GM12878 (cell line): ENCODE results near the gene GIGYF1. TPM values are rescaled to one million over a fixed set of nuclear protein-coding genes. Genes with fewer than 3 reads are reported as not detected.

Experiments used
- ATAC-seq: fragments of 200-7000 bp; cut with Tn5 transposase; 3 replicates; pipeline ENCODE4 v1.9.1; 2020; ENCODE audit warnings: mild to moderate bottlenecking, moderate library complexity
- BruUV-seq: library from RNA; stranded (reverse); fragments of 400-500 nt; replicated peaks from 2 replicates; lab custom pipeline; 2021; lab: Mats Ljungman, UMichigan
- CTCF ChIA-PET: fragments of 300-600 bp; sonication (Branson Sonifier 250); formaldehyde crosslinking; extraction: SDS; loops from one replicate; lab custom pipeline; 2021; ENCODE audit warnings: inconsistent platforms; lab: Yijun Ruan, JAX
- POLR2A ChIA-PET: fragments of 350-600 bp; formaldehyde crosslinking; extraction: SDS; loops from one replicate; lab custom pipeline; 2021; ENCODE audit warnings: inconsistent platforms; lab: Charles Lee
- RAD21 ChIA-PET: fragments of 300-600 bp; sonication (Branson Sonifier 250); formaldehyde crosslinking; loops from one replicate; lab custom pipeline; 2023; ENCODE audit warnings: antibody characterized with exemption; ENCODE audit not compliant: unreplicated experiment; lab: Charles Lee
- SMC1A ChIA-PET: fragments of 300-600 bp; sonication (Branson Sonifier 250); formaldehyde crosslinking; loops from one replicate; lab custom pipeline; 2023; ENCODE audit not compliant: unreplicated experiment, uncharacterized antibody; lab: Charles Lee
- DNase-seq: peaks from one replicate; pipeline ENCODE4 v3.0.0-alpha.2; 2011; ENCODE audit warnings: low read depth, low spot score
- FAIRE-seq: peaks from 3 replicates; lab custom pipeline; 2011; peaks lifted over from hg19 to GRCh38; lab: Jason Lieb, UNC
- H2AFZ ChIP-seq: 2 replicates; pipeline ENCODE4 v1.6.0; 2011; ENCODE audit warnings: low read depth, low read length, control low read depth; ENCODE audit not compliant: control insufficient read depth
- H3K27ac ChIP-seq: 2 replicates; pipeline ENCODE4 v1.5.1; 2011; ENCODE audit warnings: control low read depth; ENCODE audit not compliant: control insufficient read depth, insufficient read depth
- H3K27me3 ChIP-seq, 2 experiments: replicated peaks in 1 of 2; 2 replicates each; pipeline versions ENCODE4 v1.6.0 to v1.6.1; 2011; ENCODE audit warnings: low read length in 1 of 2; ENCODE audit not compliant: control insufficient read depth in 2 of 2, insufficient read depth in 2 of 2
- H3K36me3 ChIP-seq, 2 experiments: 2 replicates each; pipeline ENCODE4 v1.5.1; 2011; ENCODE audit warnings: low read length in 1 of 2; ENCODE audit not compliant: control insufficient read depth in 2 of 2, insufficient read depth in 2 of 2
- H3K4me1 ChIP-seq: 2 replicates; pipeline ENCODE4 v1.6.1; 2011; ENCODE audit warnings: mild to moderate bottlenecking, low read length, moderate library complexity, mixed read lengths; ENCODE audit not compliant: control insufficient read depth, insufficient read depth
- H3K4me2 ChIP-seq: 2 replicates; pipeline ENCODE4 v1.6.0; 2011; ENCODE audit warnings: control low read depth; ENCODE audit not compliant: control insufficient read depth, insufficient read depth
- H3K4me3 ChIP-seq: fragments of 200-600 bp; sonication (generic); 2 replicates; pipeline ENCODE4 v1.5.1; 2016
- H3K79me2 ChIP-seq: 2 replicates; pipeline ENCODE4 v1.6.0; 2011; ENCODE audit warnings: low read length; ENCODE audit not compliant: control insufficient read depth, insufficient read depth
- H3K9ac ChIP-seq: 2 replicates; pipeline ENCODE4 v1.8.0; 2011; ENCODE audit warnings: low read length, control low read depth, mixed read lengths; ENCODE audit not compliant: control insufficient read depth, insufficient read depth
- H3K9me3 ChIP-seq: replicated peaks from 3 replicates; pipeline ENCODE4 v1.5.1; 2011; ENCODE audit warnings: mild to moderate bottlenecking, low read length; ENCODE audit not compliant: control insufficient read depth, insufficient read depth
- H4K20me1 ChIP-seq: 2 replicates; pipeline ENCODE4 v1.6.0; 2011; ENCODE audit not compliant: control insufficient read depth, insufficient read depth
- CREM ChIP-seq: IDR thresholded peaks from 2 replicates; pipeline ENCODE4 v1.6.1; 2014; ENCODE audit warnings: antibody characterized with exemption, low read depth
- POLR2A ChIP-seq: IDR thresholded peaks from 2 replicates; pipeline ENCODE4 v1.6.1; 2011; ENCODE audit warnings: low read depth, mild to moderate bottlenecking, low read length
- TAF1 ChIP-seq: IDR thresholded peaks from 2 replicates; pipeline ENCODE4 v1.6.1; 2011; ENCODE audit warnings: mild to moderate bottlenecking, low read depth, low read length, borderline replicate concordance
- WGBS: methylation state at CpG from one replicate; pipeline ENCODE4 v1.1.6; 2016; ENCODE audit warnings: low lambda C conversion rate; ENCODE audit not compliant: insufficient replicate concordance, insufficient coverage; ENCODE audit errors: missing lambda C conversion rate; 5-methylcytosine and 5-hydroxymethylcytosine counted together
- in situ Hi-C: fragments of 300-500 bp; cut with MboI; formaldehyde crosslinking; loops from 9 replicates; pipeline ENCODE4 v1.14.3; 2018; ENCODE audit warnings: mixed read lengths
- intact Hi-C: fragments of 100-400 bp; cut with micrococcal nuclease; formaldehyde crosslinking; loops from one replicate; pipeline ENCODE4 v1.14.2; 2022; ENCODE audit not compliant: unreplicated experiment
- polyA plus RNA-seq, 11 experiments: library from polyadenylated mRNA; depleted of rRNA in 4 of 11; unstranded in 6 of 11; stranded (reverse) in 5 of 11; fragments of >200 nt; fragmentation: Nextera tagmentation in 4 of 11; fragmentation: Illumina TruSeq in 1 of 11; extraction: Ambion mirVana in 4 of 11; extraction: Trizol in 1 of 11; gene quantifications; 1 replicate in 1 of 11; 2 replicates in 10 of 11; pipeline versions ENCODE4 v1.2.1 to v1.2.3, GENCODE V29; 2011 to 2016; ENCODE audit warnings: inconsistent platforms in 2 of 11, missing spikeins in 2 of 11, low read depth in 1 of 11
- total RNA-seq, 4 experiments: library from RNA; depleted of rRNA in 3 of 4; stranded (reverse); fragments of >200 nt in 3 of 4; fragmentation: Illumina TruSeq in 1 of 4; extraction: Trizol in 1 of 4; gene quantifications; 2 replicates each; pipeline versions ENCODE4 v1.2.1 to v1.2.3, GENCODE V29; 2013 to 2021
- TF ChIP-seq, protein P1 (sequence below): IDR thresholded peaks from 2 replicates; pipeline ENCODE4 v1.6.1; 2011; ENCODE audit warnings: borderline replicate concordance, low read depth, mild to moderate bottlenecking, moderate library complexity, low read length; ENCODE audit not compliant: insufficient read depth, poor library complexity, severe bottlenecking

GIGYF1 gene
- total and polyA plus RNA-seq, 10 of the 15 experiments (the other 5 are each of a cell fraction or from before 2014, with no cell fraction given): 0.31 to 47.2 (median 9.9) TPM

GRCh38 chr7:100682991-100683658 lies 10.9 kb downstream of the GIGYF1 start:
- 88% methylated on average over 28 of the region's 28 CpGs for WGBS
- ChIA-PET SMC1A (no interaction called here), POLR2A (no interaction called here), RAD21 (no interaction called here), CTCF (interaction anchor here (0.6 to 1.9 kb wide), 3 partner anchors 8 to 201 kb away, joined by 3 to 5 read pairs (median 3); partner anchors contain the start of gene POP7)
- DNase-seq: no peak
- Histone ChIP-seq H3K9ac (no peak overlapping the region), H3K27me3 (no peaks in the 10 kb centered on the region), H3K4me2 (no peak overlapping the region), H3K9me3 (no peaks in the 10 kb centered on the region), H3K4me1 (no peaks in the 10 kb centered on the region), H3K36me3 (peaks cover 0 to 52% of the 10 kb centered on the region in 2 experiments; a peak in 3 of 4 replicates), H4K20me1 (no peaks in the 10 kb centered on the region), H3K4me3 (no peak overlapping the region), H3K79me2 (no peaks in the 10 kb centered on the region), H2AFZ (no peak overlapping the region), H3K27ac (no peak overlapping the region)
- ATAC-seq: no peak
- in situ Hi-C loops (loop anchor here (25.0 kb wide), 1 partner anchor 221 kb away; the partner anchor contains the start of gene SPACDR), intact Hi-C loops (no loop called here)
- TF ChIP-seq POLR2A (0 out of 2 replicates have a peak, but pooled peaks have one; percentile 14), CREM (no peak)
- no peak for FAIRE-seq
- no TSS peak for BruUV-seq

DNA sequence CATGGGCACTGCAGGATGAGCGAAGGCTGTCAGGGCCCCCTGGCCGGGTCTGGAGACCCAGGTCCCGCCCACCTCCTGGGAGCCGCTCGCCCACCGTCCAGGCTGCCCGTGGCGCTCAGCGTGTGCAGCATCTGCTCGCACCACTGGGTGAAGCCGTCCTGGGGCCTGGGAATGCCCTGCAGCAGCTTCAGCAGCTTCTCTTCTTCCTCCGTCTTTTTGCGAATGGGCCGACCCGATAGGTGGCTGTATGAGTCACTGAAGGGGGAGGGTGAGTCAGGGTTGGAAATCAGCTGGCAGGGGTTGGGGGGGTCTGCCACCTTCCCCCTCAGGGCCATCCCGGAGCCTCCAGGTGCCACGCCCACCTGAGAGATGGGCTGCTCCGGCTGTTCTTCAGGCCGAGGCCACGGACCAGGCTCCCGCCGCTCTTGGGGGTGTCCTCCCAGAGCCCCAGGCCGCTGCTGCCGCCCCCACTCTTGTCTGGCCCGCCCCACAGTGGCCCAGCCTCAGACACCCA lies 11.8 kb downstream of the GIGYF1 start:
- Histone ChIP-seq H3K27ac (no peak overlapping the region), H3K9me3 (no peaks in the 10 kb centered on the region), H3K4me1 (no peaks in the 10 kb centered on the region), H3K9ac (no peak overlapping the region), H3K4me2 (no peak overlapping the region), H3K79me2 (no peaks in the 10 kb centered on the region), H2AFZ (no peak overlapping the region), H4K20me1 (no peaks in the 10 kb centered on the region), H3K36me3 (peaks cover 0 to 56% of the 10 kb centered on the region in 2 experiments; a peak in 3 of 4 replicates), H3K27me3 (no peaks in the 10 kb centered on the region), H3K4me3 (no peak overlapping the region)
- RAD21 ChIA-PET: no interaction called here
- POLR2A ChIA-PET: no interaction called here
- 78% methylated on average over 25 of the region's 25 CpGs for WGBS
- in situ Hi-C loops: loop anchor here (25.0 kb wide), 1 partner anchor 220 kb away; the partner anchor contains the start of gene SPACDR
- no peak for TF ChIP-seq TAF1
- TF ChIP-seq, protein P1, sequence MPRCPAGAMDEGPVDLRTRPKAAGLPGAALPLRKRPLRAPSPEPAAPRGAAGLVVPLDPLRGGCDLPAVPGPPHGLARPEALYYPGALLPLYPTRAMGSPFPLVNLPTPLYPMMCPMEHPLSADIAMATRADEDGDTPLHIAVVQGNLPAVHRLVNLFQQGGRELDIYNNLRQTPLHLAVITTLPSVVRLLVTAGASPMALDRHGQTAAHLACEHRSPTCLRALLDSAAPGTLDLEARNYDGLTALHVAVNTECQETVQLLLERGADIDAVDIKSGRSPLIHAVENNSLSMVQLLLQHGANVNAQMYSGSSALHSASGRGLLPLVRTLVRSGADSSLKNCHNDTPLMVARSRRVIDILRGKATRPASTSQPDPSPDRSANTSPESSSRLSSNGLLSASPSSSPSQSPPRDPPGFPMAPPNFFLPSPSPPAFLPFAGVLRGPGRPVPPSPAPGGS: peak; percentile 37
- no peak for FAIRE-seq
- no peak for ATAC-seq
- intact Hi-C loops: no loop called here
- DNase-seq: no peak
- SMC1A ChIA-PET: no interaction called here
- CTCF ChIA-PET: interaction anchor here (0.6 to 1.9 kb wide), 3 partner anchors 9 to 200 kb away, joined by 3 to 5 read pairs (median 3); partner anchors contain the start of gene POP7
- BruUV-seq: no TSS peak
